Lung (tissue), 12 donors: Measurements from ENCODE around the gene GAA. TPM values are rescaled to one million over a fixed set of nuclear protein-coding genes. Genes with fewer than 3 reads are reported as not detected.

Experiments
- ATAC-seq: fragments of 200-7000 bp; cut with Tn5 transposase; one replicate; pipeline ENCODE4 v1.9.1; 2020; ENCODE audit warnings: moderate number of reproducible peaks; ENCODE audit not compliant: insufficient read depth, low FRiP score
- DNase-seq, 3 donors: peaks; one replicate each; pipeline ENCODE4 v3.0.0-alpha.2; 2013 to 2017
- H3K27ac ChIP-seq, 2 donors: one replicate each; pipeline ENCODE4 v1.5.1; 2013; ENCODE audit warnings: mild to moderate bottlenecking in 2 of 2, moderate library complexity in 2 of 2, control low read depth in 1 of 2, inconsistent platforms in 1 of 2, low read depth in 1 of 2, low read length in 1 of 2
- H3K27me3 ChIP-seq, 3 donors: one replicate each; pipeline ENCODE4 v1.5.1; 2013; ENCODE audit warnings: low read length in 2 of 3; ENCODE audit not compliant: control insufficient read depth in 3 of 3, insufficient read depth in 3 of 3
- H3K36me3 ChIP-seq, 4 donors: one replicate each; pipeline ENCODE4 v1.5.1; 2013; ENCODE audit warnings: low read length in 4 of 4, mild to moderate bottlenecking in 1 of 4, moderate library complexity in 1 of 4; ENCODE audit not compliant: control insufficient read depth in 4 of 4, insufficient read depth in 4 of 4
- H3K4me1 ChIP-seq, 5 donors: one replicate each; pipeline ENCODE4 v1.5.1; 2013; ENCODE audit warnings: low read length in 5 of 5, mild to moderate bottlenecking in 2 of 5, moderate library complexity in 1 of 5; ENCODE audit not compliant: control insufficient read depth in 5 of 5, insufficient read depth in 5 of 5
- H3K4me3 ChIP-seq: one replicate; pipeline ENCODE4 v1.5.1; 2013; ENCODE audit warnings: mild to moderate bottlenecking, control low read depth, moderate library complexity
- H3K9ac ChIP-seq, 2 donors: one replicate each; pipeline ENCODE4 v1.5.1; 2013; ENCODE audit warnings: low read length in 2 of 2, control low read depth in 1 of 2; ENCODE audit not compliant: insufficient read depth in 1 of 2
- H3K9me3 ChIP-seq, 4 donors: one replicate each; pipeline ENCODE4 v1.5.1; 2013; ENCODE audit warnings: low read length in 3 of 4, mild to moderate bottlenecking in 1 of 4, moderate library complexity in 1 of 4; ENCODE audit not compliant: control insufficient read depth in 4 of 4, insufficient read depth in 3 of 4
- CTCF ChIP-seq: IDR thresholded peaks from 2 replicates; pipeline ENCODE4 v1.5.1; 2012; ENCODE audit warnings: mild to moderate bottlenecking; ENCODE audit errors: control extremely low read depth, extremely low read depth
- WGBS, 2 donors: extraction: QIAGEN DNeasy Blood & Tissue Kit; methylation state at CpG; one replicate each; pipeline ENCODE4 v1.1.7; 2013; 5-methylcytosine and 5-hydroxymethylcytosine counted together
- polyA plus RNA-seq, 2 donors: library from polyadenylated mRNA; stranded (reverse); fragments of 200-250 nt; gene quantifications; one replicate each; pipeline ENCODE4 v1.2.1, GENCODE V29; 2013
- total RNA-seq, 2 donors: library from RNA; depleted of rRNA in 1 of 2; stranded (reverse); fragments of >200 nt in 1 of 2; gene quantifications; one replicate each; pipeline ENCODE4 v1.2.1, GENCODE V29; 2014 to 2021
- donor health status: control.
- donor health status: control.
- donor health status: Bipolar disorder and iron deficiency.
- donor health status: healthy.
- donor health status: DM: yes; HTN: yes; CAD: no.

GAA gene
- total and polyA plus RNA-seq, 4 donors: 30.5 to 88.6 (median 68.0) TPM

DNA sequence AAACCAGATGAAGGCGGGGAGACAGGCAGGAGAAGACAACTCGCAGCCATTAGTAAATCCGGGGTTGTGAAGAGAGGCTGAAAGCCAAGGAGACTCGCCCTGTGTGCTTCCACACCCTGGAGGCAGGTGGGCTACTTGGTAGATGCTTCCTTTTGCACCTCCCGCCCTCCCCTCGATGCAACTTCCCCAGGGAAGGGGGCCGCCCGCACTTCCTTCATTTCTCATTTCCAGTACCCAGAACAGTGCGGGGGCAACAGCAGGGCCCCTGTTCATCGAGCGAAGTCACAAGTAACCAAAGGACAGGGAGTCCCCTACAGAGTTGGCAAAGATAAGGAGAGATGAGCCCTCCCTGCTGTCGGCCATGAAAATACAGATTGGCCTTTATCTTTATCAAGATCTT lies 40.0 kb upstream of the GAA start:
- Histone ChIP-seq H3K4me1 (peaks cover 0 to 4% (median 0%) of the 10 kb centered on the region in 5 donors), H3K27ac (no peak overlapping the region), H3K4me3 (no peak overlapping the region), H3K27me3 (no peaks in the 10 kb centered on the region), H3K9ac (no peak overlapping the region), H3K36me3 (peaks cover 0 to 2% (median under 1%) of the 10 kb centered on the region in 4 donors), H3K9me3 (no peaks in the 10 kb centered on the region)
- 77 to 87% methylated on average over 12 of the region's 12 CpGs for WGBS, 2 donors
- ATAC-seq: no peak
- TF ChIP-seq CTCF: no peak
- no peak for DNase-seq

DNA sequence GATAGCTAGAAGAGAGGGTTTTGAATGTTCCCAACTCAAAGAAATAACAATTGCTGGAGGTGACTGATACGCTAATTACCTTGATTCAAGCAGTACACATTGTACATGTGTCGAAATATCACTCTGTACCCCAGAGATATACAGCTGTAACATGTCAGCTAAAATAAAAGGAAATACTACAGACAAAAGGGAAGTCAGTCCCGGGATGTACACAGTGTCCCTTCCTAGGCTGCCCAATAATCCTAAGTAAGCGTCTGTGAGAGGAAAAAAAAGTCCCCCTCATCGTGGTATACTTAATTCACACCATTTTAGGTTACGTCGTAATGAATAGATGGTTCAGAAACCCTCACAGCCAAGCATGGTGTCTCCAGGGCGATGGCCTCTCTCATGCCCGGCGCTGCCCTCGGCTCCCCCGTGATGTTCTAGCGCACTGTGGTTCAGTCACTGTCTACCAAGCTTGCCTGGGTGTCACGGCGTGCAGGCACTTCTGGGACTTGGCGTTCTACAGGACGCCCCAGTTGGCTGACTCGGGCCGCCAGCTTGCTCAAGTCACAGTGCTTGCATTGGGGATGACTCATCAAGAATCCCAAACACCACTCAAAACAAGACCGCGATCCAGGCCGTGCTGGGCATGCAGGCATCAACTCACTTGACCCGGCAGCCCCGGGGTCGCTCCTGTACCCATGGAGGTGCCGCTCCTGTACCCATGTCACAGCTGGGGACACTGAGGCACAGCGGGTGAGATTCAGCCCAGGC lies 37.4 kb upstream of the GAA start:
- H3K4me1 ChIP-seq: peaks cover 0 to 9% (median 8%) of the 10 kb centered on the region in 5 donors
- no peaks in the 10 kb centered on the region for H3K27me3 ChIP-seq
- H3K9ac ChIP-seq: no peak overlapping the region
- ATAC-seq (peak; percentile 68), DNase-seq (no peak)
- H3K36me3 ChIP-seq: no peaks in the 10 kb centered on the region
- H3K27ac ChIP-seq: peak overlapping the region in 1 of 2 donors; percentile 42
- no peak overlapping the region for H3K4me3 ChIP-seq
- TF ChIP-seq CTCF: no peak
- 63 to 72% methylated on average over 27 of the region's 27 CpGs for WGBS, 2 donors
- H3K9me3 ChIP-seq: no peaks in the 10 kb centered on the region

DNA sequence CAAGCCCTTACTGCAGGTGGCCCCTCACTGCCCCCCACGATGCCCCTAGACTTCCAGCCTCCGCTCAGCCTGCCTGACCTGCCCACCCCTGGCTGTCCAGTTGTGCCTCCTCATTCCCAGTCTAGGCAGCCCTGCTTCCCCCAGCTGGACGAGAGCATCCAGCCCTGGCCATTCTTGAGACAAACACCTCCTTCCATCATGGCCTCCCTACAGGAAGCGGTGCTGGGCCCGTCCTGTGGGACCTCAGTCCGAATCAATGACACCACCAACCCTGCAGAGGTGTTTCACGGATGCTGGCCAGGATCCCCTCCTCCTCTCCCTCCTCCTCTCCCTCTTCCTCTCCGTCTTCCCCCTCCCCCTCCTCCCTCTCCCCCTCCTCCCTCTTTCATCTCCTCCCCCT lies 36.7 kb upstream of the GAA start:
- Histone ChIP-seq H3K4me1 (peaks cover 0 to 13% (median 9%) of the 10 kb centered on the region in 5 donors), H3K9ac (no peak overlapping the region), H3K27me3 (no peaks in the 10 kb centered on the region), H3K27ac (no peak overlapping the region), H3K36me3 (no peaks in the 10 kb centered on the region), H3K4me3 (no peak overlapping the region), H3K9me3 (no peaks in the 10 kb centered on the region)
- ATAC-seq (no peak), DNase-seq (no peak)
- WGBS, 2 donors: 78 to 85% methylated on average over 8 of the region's 8 CpGs
- TF ChIP-seq CTCF: no peak
